K562 treated with DMSO at 1 percent for 24 hours (cell line): ENCODE data around the gene RASL10B. TPM values are rescaled to one million over a fixed set of nuclear protein-coding genes. Genes with fewer than 3 reads are reported as not detected.

ENCODE experiments used
- total RNA-seq: library from RNA; unstranded; fragments of 300-600 nt; gene quantifications from 2 replicates; pipeline ENCODE4 v1.2.3, GENCODE V29; 2022; ENCODE audit warnings: low read depth; ENCODE audit not compliant: insufficient read depth

RASL10B gene, protein sequence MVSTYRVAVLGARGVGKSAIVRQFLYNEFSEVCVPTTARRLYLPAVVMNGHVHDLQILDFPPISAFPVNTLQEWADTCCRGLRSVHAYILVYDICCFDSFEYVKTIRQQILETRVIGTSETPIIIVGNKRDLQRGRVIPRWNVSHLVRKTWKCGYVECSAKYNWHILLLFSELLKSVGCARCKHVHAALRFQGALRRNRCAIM
- 0.10 TPM in 1 of 2 replicates, not detected in the other for total RNA-seq

DNA sequence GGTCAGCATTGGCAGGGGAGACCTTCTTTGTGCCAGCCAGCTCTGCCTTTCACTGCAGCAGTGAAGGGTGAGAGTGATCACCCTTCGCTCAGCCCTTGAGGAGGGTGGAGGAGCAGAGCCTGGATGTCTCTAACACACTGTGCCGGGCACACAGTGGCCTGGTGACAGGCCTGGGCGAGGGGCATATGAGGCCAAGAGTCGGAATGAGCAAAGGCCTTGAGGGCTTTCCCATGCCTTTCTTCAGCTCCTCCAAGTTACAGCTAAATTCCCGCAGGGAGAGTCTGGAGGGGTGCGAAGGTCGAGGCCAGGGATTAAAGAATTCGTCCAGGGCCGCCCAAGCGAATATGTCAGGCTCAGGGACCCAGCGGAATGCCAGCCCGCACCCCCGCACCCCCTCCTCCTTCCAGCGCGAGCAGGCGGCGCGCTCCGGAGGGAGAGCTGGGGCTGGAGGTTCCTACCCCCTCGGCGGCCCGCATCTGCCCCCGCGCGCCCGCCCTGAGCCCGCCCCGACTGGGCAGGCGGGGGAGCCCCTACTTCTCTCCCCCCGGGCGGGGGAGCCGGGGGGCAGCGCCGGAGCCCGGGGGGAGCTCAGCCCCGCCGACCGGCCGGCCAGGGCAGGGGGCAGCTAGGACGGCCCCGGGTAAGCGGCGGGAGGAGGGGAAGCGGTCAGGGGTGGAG is at the start of gene RASL10B:
RASL10B (plus strand) TSS at position 401 of the 678 bp plus-strand sequence. CDS start 3,546 bp downstream, outside the sequence.

DNA sequence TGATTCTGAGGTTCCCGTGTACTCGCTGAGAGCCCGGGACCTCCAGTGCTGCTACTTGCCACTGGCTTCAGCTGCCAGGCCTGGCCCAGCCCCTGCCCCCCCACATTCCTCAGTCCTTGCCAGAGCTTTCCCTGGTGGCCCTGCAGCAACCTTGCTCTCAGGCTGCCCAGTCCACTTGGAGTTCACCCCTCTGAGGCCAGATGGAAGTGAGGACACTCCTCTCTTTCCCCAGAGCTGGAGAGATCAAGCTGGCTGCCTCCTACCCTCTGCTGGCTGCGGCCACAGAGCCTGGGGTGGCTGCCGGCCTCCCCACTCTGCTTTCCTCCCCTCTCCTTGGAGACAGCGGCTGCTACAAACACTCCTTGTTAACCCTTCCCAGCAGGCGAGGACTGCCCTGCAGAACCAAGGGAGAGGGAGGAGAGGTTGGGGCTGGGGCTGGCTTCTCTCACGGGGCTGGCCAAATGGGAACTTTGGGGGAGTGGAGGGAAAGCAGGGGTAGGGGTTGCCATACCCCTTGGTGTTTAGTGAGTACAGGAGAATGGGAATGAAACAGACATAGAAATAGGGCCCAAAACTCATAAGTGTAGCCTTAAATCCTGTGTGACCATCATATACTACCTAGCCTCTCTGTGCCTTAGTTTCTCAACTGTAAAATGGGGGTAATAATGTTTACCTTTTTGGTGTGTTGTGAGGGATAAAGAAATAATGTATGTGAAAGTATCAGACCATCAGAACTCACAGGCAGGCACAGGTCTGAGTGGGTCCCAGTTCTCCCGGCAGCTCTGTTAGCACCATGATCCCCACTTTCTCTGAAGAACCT is 21.7 kb downstream of the RASL10B start, which contains the start of gene GAS2L2:
GAS2L2 (minus strand) TSS at position 295 of the 820 bp plus-strand sequence. CDS start 389 bp downstream, outside the sequence.

DNA sequence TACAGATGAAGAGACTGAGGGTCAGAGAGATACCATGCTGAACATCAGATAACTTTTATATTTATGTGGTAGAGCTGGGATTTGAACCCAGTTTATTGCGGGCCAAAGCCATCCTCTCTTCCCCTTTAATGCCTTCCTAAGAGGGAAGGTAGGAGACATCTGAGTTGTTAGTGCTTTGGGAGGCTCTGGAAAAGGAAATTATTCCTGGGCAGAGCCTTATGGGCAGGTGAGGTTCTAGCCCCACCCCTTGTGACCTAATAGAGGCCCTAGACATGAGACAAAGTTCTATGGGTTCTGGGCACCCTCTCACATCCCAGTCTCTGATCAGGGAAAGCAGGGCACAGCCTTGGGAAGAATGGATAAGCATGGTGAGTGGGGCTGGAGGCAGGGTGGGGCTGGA is 29.1 kb downstream of the RASL10B start, which contains the start of gene C17orf50:
C17orf50 (plus strand) TSS at position 301 of the 400 bp plus-strand sequence; CDS start at position 356, 55 bp downstream.

Other genes with a start within 250 kb of the RASL10B start
- 1.2 and 1.3 TPM in 2 replicates for gene SLFN12L, start 194.0 kb upstream of the RASL10B start, total RNA-seq
- 2.2 and 2.9 TPM in 2 replicates for gene SLFN14, start 170.8 kb upstream of the RASL10B start, total RNA-seq
- gene PEX12, start 153.1 kb upstream of the RASL10B start, total RNA-seq = 8.6 and 8.8 TPM in 2 replicates
- 93.4 and 98.6 TPM in 2 replicates for gene AP2B1, start 144.3 kb upstream of the RASL10B start, total RNA-seq
- gene GAS2L2, start 21.6 kb downstream of the RASL10B start, total RNA-seq = not detected in 2 replicates
- gene C17orf50, start 29.2 kb downstream of the RASL10B start, total RNA-seq = not detected in 2 replicates
- gene MMP28, start 64.0 kb downstream of the RASL10B start, total RNA-seq = not detected in 2 replicates
- gene TAF15, start 77.8 kb downstream of the RASL10B start, total RNA-seq = 127 and 139 TPM in 2 replicates
- not detected in 2 replicates for gene HEATR9, start 137.3 kb downstream of the RASL10B start, total RNA-seq
- 0.53 and 0.67 TPM in 2 replicates for gene CCL5, start 148.7 kb downstream of the RASL10B start, total RNA-seq
- gene RDM1, start 199.1 kb downstream of the RASL10B start, total RNA-seq = 10.2 and 13.9 TPM in 2 replicates
- gene LYZL6, start 212.1 kb downstream of the RASL10B start, total RNA-seq = not detected in 2 replicates
- gene CCL16, start 249.9 kb downstream of the RASL10B start, total RNA-seq = not detected in 2 replicates